ENCODE results near the gene TREML4.

GRCh38 chr6:41184761-41185160, 43.4 kb upstream of the TREML4 start:
- TF ChIP-seq POLR2A (IDR thresholded peaks at IDR 0.05; ENCODE audit: low read length) (no peak), GATA1 (IDR thresholded peaks at IDR 0.05; ENCODE audit: low read depth, low read length) (no peak)
